DMS153 treated with DMSO at 0.1 percent for 48 hours (cell line): Measurements from ENCODE around the gene AVPR1B.
"Not testable (repeated sequence)": the region's sequence is repeated elsewhere in the genome, so short reads cannot be mapped to it uniquely, and the experiment has no call there.

Experiments used
- DNase-seq: peaks from one replicate; lab custom pipeline; 2025; ENCODE audit not compliant: unreplicated experiment; lab: John Stamatoyannopoulos, UW

The AVPR1B gene

DNA sequence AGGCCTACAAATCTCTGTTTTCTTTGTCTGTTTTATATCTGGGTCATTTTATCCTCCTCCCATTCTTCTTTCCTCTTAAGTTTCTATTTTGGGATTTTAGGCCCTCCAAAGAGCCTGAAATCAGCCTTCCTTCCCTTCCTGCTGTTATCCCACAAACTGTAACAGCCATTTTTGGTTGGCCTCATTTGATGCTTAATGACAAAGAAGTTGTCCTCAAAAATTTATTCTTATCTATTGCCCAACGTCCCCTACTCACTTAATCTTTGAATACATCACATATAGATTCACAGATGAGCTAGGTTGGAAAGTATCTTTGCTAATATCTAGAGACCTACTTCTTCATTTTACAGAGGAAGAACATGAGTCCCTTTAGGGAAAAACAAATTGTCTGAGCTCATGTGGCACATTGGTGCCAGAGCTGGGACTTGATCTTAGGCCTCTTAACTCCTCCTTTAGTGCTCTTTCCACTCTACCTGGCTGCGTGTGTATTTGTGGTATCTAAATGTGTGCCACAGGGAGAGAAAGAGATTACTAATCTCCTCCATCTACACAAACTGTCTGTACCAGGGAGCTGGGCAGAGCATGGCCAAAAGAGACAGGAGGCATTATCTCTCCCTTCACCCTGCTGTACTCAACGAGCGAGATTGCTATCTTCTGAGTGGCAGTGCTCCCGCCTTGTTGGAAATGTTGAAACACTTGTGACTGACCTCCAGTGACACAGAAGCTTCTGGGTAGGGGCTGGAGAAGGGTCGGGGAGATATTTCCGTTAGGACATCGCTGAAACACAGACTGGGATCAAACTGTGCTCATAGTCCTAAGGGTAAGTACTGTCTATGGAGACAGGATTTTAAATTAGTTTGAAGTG is 34.1 kb downstream of the AVPR1B start:
- no peak for DNase-seq

DNA sequence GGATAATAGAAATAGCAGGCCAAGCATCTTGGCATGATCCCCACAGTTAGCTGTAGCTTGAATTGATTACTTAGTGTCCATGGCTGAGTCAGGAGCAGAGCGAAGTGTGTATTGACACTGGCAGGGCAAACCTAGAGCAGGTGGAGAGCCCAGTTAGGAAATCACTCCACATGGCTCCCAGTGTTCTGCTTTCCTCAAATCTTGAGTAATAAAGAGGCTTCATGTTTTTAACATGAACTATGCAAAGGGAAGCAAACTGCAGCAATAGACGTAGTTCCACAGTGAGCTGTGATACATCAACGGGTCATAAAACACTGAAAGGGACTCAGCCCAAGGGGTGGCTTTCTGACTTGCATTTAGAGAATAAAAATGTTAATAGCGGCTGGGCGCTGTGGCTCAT is 35.3 kb downstream of the AVPR1B start:
- no peak for DNase-seq

DNA sequence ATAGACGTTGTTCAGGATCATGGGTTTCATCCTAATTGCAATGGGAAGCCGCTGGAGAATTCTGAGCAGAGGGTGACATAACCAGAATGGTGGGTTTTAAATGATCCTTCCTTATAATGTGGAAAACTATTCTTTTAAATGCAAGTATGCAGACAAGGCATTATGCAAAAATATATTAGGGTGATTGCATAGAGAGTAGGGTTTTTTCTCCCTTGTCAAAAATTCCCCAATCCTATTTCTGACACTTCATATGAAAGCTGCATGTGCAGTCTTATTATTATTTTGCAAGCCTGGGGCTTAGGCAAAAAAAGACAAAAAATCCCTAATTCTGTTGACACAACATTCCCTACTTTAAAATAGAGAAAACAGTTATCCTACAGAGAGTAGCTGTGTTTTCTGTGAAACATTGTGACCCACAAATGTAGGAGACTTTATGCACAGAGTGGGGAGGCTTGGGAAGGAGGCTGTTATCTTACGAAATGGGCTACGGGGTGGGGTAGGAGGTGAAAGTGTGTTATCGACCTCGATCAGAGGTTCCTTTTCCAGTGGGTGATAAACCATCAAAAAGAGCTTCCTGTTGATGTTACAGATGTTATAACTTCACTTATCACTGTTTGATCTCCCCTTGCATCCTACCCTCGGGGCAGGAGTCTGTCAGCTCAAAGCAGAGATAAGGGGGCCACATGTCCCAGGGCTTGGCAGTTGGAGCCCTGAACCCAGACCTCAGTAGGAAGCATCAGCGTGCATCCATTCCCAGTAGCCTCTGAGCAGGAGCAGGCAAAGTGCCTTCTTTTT is 37.0 kb downstream of the AVPR1B start:
- DNase-seq, result no peak

DNA sequence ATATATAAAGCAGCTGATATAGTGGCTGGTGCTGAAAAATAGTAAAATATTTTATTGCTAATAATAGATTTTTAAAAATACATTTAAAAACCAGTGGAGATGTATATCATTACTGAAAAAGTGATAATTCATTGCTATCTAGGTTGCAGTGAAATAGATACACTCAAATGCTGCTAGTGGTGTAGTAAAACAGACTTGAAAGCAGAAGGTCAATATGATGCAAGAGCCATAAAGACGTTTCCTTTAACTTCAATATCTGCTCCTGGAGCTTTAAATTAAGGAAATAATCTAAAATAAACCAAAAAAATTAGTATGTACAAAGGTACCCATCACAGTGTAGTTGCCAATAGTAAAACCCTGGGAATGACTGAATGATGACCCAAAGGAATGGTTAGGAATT is 38.1 kb downstream of the AVPR1B start:
- DNase-seq, result no peak

DNA sequence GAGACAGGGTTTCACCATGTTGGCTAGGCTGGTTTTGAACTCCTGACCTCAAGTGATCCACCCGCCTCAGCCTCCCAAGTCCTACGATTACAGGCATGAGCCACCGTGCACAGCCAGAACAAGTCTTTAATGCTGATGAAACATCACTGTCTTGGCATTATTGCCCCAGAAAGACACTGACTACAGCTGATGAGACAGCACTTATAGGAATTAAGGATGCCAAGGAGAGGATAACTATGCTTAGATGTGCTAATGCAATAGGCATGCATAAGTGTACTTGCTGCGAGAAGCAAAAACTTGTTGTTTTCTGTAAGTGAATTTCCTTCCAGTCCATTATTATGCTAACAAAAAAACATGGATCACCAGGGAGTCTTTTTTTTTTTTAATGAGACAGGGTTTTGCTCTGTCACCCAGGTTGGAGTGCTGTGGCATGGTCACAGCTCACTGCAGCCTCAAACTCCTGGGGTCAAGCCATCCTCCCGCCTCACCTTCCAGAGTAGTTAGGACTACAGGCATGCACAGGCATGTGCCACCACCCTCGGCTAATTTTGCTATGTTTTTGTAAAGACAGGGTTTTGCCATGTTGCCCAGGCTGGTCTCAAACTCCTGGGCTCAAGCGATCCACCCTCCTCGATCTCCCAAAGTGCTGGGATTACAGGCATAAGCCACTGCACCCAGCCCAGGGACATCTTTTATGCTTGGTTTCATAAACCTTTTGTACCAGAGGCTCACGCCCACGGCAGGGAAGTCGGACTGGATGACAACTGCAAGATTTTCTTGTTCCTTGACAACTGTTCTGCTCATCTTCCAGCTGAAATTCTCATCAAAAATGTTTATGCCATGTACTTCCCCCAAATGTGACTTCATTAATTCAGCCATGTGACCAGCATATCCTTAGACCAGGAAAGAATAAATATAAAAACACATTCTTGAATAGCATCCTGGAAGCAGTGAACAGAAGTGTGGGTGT is 41.1 kb downstream of the AVPR1B start:
- DNase-seq, result no peak

DNA sequence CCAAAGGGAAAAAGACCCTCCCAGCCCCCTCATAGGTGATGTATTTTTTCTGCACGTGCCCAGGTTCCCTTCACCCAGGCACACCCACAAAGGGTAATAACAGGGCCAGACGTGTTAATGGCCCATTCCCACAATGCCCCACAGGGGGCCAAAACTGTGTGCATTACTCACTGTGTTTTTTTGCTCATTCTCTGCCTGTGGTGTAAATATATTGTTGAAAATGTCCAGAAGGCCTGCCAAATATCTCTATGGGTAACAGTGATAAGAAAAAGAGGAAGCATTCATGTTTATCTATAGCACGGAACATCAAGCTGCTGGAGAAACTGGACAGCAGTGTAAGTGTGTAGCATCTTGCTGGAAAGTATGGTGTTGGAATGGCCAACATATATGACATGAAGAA is 42.3 kb downstream of the AVPR1B start:
- no peak for DNase-seq

DNA sequence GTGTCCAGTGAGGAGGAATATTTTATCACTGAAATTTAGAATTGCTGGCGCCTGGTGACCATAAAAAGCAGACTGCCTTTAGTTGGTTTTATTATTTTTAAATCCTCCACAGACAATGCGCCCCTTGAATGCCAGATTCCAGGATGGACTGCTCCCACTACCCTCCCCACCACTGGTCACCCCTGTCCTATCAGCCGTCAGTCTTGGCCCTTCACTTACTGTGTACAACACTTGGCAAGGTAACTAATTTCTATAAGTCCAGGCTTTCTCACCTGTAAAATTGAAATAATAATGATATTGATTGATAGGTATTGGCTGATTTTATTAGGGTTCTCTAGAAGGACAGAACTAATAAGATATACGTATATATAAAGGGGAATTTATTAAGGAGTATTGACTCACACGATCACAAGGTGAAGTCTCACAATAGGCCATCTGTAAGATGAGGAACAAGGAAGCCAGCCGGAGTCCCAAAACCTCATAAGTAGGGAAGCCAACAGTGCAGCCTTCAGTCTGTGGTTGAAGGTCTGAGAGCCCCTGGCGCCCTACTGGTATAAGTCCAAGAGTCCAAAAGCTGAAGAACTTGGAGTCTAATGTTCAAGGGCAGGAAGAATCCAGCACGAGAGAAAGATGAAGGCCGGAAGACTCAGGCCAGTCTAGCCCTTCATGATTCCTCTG is 46.4 kb downstream of the AVPR1B start:
- no peak for DNase-seq

DNA sequence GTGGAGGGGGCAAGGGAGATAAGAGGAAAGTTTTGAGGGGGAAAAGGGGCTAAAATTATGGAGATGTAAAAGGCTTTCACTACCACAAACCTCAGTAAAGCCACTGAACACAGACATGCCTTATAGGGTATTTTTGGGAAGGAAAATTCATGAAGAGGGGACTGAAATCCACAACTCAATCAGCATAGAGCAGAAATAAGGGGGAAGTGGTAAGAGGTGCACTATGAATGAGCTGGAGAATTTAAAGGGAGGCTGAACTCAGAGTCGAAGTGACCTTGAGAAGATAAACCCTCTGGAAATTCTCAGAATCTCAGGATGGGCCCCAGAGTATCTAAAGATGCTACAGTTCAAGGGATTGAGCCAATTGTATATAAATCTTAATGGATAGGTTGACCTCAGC is 48.9 kb downstream of the AVPR1B start:
- no peak for DNase-seq

DNA sequence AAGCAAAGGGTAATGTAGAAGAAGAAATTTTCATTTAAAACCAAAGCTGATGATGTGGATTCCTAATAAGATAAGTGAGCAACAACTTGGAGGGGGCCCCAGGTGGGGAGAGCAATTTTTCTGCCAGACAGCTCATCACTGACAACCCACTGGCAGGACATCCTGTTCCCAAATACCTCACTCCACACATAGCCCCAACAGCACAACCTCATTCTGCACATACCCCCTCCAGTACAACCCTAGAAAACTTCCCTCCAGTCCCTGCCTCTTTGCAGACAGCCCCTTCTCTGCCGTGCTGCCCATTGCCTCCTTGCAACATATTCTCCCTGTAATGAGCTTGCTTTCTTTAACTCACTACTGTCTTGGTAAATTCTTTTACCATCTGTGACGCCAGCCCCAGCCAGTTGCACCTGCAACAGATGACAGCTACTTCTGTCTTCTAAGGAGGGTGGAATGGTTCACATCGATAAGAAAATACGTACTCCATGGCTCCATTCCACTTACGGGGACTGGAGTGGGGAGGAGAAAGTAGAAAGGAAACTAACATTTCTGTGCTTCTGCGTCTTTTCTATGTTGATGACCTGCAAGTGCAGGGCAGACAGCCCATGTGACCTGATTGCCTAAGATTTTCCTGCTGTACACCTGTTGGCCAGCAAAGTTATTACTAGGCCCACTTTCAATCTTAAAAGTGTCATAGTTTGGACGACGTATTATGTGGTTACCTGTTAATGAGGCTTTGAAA is 49.5 kb downstream of the AVPR1B start:
- DNase-seq, result no peak

DNA sequence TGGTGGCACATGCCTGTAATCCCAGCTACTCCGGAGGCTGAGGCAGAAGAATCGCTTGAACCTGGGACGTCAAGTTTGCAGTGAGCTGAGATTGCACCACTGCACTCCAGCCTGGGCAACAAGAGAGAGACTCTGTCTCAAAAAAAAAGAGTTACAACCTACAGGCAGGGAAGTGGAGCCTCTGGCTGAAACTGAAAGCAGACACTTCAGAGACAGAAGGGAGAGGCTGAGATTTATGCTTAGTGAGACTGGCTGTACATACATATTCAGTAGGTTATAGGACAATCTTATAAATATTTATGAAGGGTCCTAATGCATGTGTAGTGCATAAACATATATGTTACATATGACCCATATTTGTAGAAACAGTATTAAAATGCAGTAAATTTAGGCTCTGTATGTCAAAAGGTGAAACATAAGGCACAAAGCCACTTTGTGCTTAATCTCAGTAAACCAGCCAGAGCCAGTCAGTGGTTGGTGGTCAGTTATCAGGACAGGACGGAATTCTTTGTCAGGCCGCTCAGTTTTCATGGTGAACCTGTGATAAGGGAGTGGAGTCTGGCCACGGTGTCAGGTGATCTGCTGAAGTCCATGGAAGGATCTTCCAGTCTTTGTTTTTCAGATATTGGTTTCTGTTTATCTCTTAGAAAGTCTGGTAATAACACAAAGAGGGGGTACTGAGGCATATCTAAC is 50.6 kb downstream of the AVPR1B start:
- DNase-seq, result no peak

DNA sequence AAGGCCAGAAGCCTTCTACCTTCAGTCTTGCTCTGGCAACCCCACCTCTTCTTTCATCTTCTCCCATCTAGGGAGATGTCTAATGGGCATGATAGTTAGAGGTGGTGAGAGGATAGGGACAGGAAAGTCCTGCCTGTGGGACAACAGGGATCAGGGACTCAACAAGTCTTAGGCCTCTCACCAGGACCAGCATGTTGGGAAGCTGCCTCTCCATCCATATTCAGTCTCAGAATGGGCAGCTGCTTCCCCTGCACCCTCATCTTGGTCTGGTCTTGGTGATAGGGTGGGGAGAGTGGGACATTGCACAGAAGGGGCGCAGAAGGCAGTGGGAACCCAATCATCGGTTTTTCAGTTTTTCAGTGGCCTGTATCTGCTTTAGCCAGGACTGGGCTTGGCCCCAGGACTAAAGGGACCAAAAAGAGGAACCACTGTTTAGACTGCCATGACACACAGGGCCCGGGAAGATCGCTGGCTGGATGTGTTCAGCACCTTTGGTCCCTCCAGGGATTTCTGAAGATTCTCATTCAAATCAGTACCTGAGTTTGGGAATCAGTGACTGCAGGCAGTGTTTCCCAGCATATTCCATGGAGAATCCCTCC is 51.5 kb downstream of the AVPR1B start:
- DNase-seq, result no peak

DNA sequence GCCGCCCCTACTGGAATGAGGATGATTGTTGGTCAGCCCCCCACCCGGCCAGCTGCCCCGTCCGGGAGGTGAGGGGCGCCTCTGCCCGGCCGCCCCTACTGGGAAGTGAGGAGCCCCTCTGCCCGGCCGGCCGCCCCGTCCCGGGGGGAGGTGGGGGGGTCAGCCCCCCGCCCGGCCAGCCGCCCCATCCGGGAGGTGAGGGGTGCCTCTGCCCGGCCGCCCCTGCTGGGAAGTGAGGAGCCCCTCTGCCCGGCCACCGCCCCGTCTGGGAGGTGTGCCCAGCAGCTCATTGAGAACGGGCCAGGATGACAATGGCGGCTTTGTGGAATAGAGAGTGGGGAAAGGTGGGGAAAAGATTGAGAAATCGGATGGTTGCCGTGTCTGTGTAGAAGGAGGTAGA is 52.7 kb downstream of the AVPR1B start:
- DNase-seq, result not testable (repeated sequence)

DNA sequence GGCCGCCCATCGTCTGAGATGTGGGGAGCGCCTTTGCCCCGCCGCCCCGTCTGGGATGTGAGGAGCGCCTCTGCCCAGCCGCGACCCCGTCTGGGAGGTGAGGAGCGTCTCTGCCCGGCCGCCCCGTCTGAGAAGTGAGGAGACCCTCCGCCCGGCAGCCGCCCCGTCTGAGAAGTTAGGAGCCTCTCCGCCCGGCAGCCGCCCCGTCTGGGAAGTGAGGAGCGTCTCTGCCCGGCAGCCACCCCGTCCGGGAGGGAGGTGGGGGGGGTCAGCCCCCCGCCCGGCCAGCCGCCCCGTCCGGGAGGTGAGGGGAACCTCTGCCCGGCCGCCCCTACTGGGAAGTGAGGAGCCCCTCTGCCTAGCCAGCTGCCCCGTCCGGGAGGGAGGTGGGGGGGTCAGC is 53.2 kb downstream of the AVPR1B start:
- not testable (repeated sequence) for DNase-seq

DNA sequence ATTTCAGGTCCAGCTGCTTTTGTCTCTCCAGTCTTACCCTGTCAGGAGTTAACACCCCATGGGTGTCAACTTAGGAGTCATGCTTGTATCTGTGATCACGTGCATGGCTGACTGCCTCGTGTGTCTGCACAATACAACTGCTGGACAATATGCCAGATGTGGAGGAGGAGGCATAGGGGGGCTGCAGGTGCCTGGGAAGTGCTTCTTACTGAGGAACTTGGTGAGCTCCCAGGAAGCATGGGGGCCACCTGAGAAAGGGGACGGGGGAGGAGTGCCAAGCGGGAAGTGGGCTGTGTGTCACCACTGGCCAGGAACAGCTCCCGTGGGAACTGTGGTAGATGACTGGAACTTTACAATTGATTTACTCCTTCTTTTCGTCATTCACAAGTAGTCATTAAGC is 54.7 kb downstream of the AVPR1B start:
- DNase-seq, result no peak

DNA sequence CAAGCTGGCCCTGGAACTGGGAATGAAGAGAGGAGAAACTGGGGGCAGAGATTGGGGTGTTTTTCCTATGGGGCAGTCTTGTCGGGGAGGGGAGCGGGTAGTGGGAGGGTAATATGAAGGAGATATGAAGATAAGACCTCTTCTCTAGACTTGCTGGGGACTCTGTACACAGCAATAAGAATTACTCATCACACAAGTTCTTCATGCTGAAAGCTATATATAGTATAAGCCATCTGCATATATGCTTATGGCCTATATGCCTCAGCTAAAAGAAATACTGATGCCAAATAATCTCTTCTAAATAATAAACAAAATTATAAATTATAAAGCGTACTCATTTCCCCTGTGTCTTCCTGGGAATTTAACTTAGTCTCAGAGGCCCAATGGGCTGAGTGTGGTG is 56.3 kb downstream of the AVPR1B start:
- no peak for DNase-seq
